HEK293T (cell line): ENCODE data around the gene GLOD4.

Experiments used
- CTBP1 ChIP-seq: fragments of 450-650 bp; IDR thresholded peaks from 2 replicates; pipeline ENCODE4 v1.6.1; 2016; ENCODE audit warnings: borderline replicate concordance
- FOXA1 ChIP-seq: fragments of 450-650 bp; IDR thresholded peaks from 2 replicates; pipeline ENCODE4 v1.6.1; 2016; ENCODE audit warnings: mild to moderate bottlenecking
- FOXM1 ChIP-seq: fragments of 450-650 bp; IDR thresholded peaks from 2 replicates; pipeline ENCODE4 v1.6.1; 2017; ENCODE audit warnings: mild to moderate bottlenecking, borderline replicate concordance
- NFRKB ChIP-seq: fragments of 450-650 bp; IDR thresholded peaks from 2 replicates; pipeline ENCODE4 v1.6.1; 2016; ENCODE audit warnings: mild to moderate bottlenecking, moderate library complexity
- SP1 ChIP-seq: fragments of 450-650 bp; IDR thresholded peaks from 2 replicates; pipeline ENCODE4 v1.6.1; 2017
- SUZ12 ChIP-seq: fragments of 450-650 bp; IDR thresholded peaks from 2 replicates; pipeline ENCODE4 v1.6.1; 2016; ENCODE audit warnings: mild to moderate bottlenecking
- TARDBP ChIP-seq: fragments of 450-650 bp; IDR thresholded peaks from 2 replicates; pipeline ENCODE4 v1.6.1; 2016
- ZNF384 ChIP-seq: fragments of 450-650 bp; IDR thresholded peaks from 2 replicates; pipeline ENCODE4 v1.6.1; 2016
- TF ChIP-seq, protein P1 (sequence below): fragments of 450-650 bp; IDR thresholded peaks from 2 replicates; pipeline ENCODE4 v1.6.1; 2016

DNA sequence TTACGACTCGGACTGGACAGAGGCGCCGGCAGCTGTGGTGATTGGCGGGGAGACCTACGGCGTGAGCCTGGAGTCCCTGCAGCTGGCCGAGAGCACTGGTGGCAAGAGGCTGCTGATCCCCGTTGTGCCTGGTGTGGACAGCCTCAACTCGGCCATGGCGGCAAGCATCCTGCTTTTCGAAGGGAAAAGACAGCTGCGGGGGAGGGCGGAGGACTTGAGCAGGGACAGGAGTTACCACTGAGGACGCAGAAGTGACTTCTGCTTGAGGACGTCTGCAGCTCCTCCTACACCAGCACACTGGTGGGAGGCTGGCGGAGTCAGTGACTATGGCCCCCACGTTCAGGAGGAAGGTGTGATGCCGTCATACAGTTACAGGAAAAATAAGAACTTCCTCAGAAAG, 9.7 kb upstream of the GLOD4 start:
- TF ChIP-seq SUZ12 (no peak), FOXA1 (no peak), FOXM1 (no peak), CTBP1 (no peak), ZNF384 (no peak), SP1 (no peak), NFRKB (no peak), TARDBP (no peak)
- TF ChIP-seq, protein P1, sequence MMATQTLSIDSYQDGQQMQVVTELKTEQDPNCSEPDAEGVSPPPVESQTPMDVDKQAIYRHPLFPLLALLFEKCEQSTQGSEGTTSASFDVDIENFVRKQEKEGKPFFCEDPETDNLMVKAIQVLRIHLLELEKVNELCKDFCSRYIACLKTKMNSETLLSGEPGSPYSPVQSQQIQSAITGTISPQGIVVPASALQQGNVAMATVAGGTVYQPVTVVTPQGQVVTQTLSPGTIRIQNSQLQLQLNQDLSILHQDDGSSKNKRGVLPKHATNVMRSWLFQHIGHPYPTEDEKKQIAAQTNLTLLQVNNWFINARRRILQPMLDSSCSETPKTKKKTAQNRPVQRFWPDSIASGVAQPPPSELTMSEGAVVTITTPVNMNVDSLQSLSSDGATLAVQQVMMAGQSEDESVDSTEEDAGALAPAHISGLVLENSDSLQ: no peak
